OCI-LY7 (cell line): Measurements from ENCODE around the gene SLC2A6.

Experiments
- CTCF ChIP-seq: fragments of 200-600 bp; sonication (generic); conservative IDR thresholded peaks from 2 replicates; pipeline ENCODE4 v1.5.1; 2014; ENCODE audit warnings: mild to moderate bottlenecking, antibody characterized with exemption, low read length, moderate library complexity, mixed read lengths
- EZH2phosphoT487 ChIP-seq: fragments of 200-600 bp; sonication (generic); IDR thresholded peaks from 2 replicates; pipeline ENCODE4 v1.6.1; 2018; ENCODE audit warnings: low read depth, borderline replicate concordance, mild to moderate bottlenecking, mixed run types, antibody characterized with exemption, low read length, moderate library complexity, mixed read lengths

GRCh38 chr9:133427658-133428348, 51.1 kb downstream of the SLC2A6 start:
- TF ChIP-seq CTCF (no peak), EZH2phosphoT487 (no peak)
